ENCODE measurements around the gene IL17RA.

DNA sequence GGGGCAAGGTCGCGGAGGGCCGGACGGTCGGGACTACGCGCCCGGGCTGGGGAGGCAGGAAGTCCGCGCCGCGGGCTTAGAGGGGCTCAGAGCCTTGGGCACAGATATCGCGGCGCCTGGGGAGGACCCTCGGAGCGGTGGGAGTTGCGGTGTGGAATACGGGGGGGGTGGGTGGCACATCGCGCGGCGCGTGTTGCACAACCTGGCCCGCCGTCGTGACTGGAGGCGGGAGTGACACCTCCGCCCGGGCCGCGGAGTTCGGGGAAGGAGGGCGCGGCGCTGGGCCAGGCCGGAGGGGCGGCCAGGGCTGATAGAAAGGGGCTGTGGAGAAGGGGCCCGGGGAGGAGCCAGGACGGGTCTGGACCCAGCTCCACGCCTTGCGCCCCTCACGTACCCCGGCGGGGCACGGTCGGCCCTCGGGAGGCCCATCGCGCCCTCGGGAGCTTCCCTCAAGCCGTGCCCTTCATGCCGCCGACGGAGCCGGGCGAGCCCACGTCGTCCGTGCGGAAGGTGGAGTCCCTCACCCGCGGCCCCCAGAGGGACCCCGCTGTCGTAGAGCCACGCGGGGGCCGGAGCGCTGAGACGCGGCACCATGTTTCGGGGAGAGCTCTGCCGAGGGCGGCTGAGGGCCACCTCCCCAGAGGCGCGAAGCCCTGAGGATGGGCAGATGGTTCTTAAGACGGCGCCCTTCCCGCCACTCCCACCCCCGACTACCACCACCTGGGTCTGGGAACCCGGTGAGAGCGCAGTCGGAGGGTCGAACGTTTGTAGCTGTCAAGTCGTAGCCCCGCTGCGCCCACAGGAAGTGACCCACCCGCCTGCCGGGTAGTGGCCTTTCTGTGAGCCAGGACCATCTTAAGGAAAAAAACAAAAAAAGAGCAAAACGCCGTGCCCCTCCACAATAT lies 729 bp downstream of the IL17RA start:
- no peak for TF ChIP-seq EZH2phosphoT487 (IDR thresholded peaks at IDR 0.05; ENCODE audit: borderline replicate concordance)
- TF ChIP-seq, protein P1, sequence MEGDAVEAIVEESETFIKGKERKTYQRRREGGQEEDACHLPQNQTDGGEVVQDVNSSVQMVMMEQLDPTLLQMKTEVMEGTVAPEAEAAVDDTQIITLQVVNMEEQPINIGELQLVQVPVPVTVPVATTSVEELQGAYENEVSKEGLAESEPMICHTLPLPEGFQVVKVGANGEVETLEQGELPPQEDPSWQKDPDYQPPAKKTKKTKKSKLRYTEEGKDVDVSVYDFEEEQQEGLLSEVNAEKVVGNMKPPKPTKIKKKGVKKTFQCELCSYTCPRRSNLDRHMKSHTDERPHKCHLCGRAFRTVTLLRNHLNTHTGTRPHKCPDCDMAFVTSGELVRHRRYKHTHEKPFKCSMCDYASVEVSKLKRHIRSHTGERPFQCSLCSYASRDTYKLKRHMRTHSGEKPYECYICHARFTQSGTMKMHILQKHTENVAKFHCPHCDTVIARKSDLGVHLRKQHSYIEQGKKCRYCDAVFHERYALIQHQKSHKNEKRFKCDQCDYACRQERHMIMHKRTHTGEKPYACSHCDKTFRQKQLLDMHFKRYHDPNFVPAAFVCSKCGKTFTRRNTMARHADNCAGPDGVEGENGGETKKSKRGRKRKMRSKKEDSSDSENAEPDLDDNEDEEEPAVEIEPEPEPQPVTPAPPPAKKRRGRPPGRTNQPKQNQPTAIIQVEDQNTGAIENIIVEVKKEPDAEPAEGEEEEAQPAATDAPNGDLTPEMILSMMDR (conservative IDR thresholded peaks at IDR 0.05; ENCODE audit: low read length) = no peak
